Measurements from ENCODE around the gene ATP9B.
"Not testable (repeated sequence)": the region's sequence is repeated elsewhere in the genome, so short reads cannot be mapped to it uniquely, and the experiment has no call there.

Gene ATP9B

DNA sequence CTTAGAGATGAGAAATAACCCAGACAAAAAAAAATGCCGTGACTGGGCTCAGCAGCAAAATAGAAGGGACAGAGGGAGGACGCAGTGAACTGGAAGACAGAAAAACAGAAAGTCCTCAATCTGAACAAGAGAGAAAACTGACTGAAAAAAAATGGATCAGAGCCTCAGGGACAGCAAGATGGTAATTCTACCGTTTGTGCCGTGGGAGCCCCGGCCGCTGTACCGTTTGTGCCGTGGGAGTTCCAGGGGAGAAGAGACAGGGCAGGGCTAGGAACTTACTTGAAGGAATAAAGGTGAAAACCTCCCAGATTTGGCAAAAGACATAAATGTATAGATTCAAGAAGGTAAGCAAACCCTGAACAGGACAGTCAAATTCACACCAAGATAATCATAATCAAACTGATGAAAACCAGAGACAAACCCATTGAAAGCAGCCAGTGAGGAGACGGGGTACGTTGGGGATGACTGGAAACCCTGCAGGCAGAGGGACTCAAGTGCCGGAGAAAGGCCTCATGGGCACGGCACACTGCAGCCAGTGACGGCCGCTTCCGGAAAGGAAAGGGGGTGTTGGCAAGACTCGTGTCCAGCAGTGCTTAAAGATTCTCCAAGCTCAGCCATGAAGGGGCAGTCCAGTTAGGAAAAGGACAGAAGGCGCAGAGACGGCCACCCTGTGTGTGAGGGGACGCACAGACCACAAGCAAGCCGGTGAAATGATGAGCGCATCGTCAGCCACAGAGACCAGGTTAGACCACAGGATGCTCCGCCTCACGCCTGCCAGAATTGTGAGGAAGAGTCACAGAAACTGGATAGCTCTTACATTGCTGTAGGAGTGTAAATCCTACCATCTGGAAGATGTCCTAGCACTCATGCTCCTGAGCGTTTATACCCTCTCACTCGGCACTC lies 286.5 kb downstream of the ATP9B start:
- DNase-seq (ENCODE audit: low read depth in 2 of 2), result no peak

- no peak for DNase-seq (ENCODE audit: low read depth in 2 of 2)
Observed at GRCh38 chr18:79356435-79356834, 287.2 kb downstream of the ATP9B start.

DNA sequence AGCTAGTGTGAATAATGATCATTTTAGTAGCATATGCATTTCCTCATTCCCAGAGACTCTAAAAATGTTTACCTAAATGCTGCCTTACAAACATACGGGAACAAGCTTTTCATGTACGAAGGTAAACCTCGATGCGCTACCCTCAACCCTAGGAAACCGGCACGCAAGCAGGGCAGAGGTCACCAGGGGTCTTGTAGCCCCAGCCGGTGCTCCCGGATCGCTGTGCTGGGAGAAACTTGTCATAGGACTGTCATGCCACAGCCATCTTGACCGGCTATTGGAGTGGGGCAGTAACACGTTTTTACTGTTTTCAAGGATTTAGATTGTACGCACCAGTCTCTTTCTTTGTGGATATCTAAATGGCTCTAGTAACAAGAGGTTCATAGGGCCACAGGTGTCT lies 291.7 kb downstream of the ATP9B start:
- DNase-seq (ENCODE audit: low read depth in 2 of 2), result no peak

GRCh38 chr18:79361766-79362522 lies 292.8 kb downstream of the ATP9B start:
- no peak for DNase-seq (ENCODE audit: low read depth in 2 of 2)

DNA sequence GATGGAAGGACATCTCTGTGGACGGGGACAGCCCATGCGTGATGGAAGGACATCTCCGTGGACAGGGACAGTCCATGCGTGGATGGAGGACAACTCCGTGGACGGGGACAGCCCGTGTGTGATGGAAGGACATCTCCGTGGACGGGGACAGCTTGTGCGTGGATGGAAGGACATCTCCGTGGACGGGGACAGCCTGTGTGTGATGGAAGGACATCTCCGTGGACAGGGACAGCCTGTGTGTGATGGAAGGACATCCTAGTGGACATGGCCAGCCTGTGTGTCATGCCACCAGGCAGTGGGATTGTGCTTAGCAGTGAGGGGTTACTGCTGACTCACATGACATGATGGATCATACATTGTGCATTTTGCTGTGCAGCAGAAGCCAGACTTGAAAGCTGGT lies 296.5 kb downstream of the ATP9B start:
- no peak for DNase-seq (ENCODE audit: low read depth in 2 of 2)

GRCh38 chr18:79366177-79367094 lies 297.2 kb downstream of the ATP9B start:
- DNase-seq (ENCODE audit: low read depth in 2 of 2), result peak; percentile 94 to 95

DNA sequence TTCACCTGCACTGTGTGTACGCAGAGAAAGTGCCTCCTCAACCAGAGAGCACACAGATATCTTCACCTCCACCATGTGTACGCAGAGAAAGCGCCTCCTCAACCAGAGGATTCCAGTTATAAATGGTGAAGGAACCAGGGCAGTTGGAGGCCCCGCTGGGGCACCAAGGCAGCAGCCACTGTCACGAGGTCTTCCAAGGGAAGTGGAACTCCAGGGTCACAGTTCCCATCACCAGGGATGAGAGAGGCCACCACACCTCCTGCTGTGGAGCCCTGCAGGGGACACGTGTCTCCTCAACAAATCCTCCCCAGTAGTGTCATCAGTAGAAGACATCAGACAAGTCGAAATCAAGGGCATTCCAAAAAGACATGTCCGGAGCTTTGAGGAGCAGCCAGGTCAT lies 298.3 kb downstream of the ATP9B start:
- no peak for DNase-seq (ENCODE audit: low read depth in 2 of 2)

GRCh38 chr18:79367989-79368388 lies 298.8 kb downstream of the ATP9B start:
- DNase-seq (ENCODE audit: low read depth in 2 of 2), result no peak

DNA sequence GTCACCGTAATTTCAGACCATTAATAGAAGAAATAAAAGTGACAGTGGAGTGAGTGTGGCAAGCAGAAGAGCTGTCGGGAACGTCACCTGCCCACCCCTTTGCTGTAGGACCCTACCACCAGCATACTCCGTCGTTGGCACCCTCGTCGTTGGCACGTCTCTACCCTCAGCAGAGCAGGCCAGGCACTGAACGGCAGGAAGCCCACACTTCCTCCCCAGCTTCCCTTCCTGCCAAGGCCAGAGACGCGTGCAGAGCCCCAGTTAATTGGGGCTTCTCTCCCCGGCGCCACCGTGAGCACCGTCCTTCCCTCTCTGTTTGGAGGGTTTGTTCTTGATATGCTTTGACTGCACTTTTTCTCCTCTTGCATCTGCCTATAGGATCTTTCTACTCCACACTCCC lies 299.5 kb downstream of the ATP9B start:
- no peak for DNase-seq (ENCODE audit: low read depth in 2 of 2)

GRCh38 chr18:79371561-79372121 lies 302.4 kb downstream of the ATP9B start:
- DNase-seq (ENCODE audit: low read depth in 2 of 2), result no peak

DNA sequence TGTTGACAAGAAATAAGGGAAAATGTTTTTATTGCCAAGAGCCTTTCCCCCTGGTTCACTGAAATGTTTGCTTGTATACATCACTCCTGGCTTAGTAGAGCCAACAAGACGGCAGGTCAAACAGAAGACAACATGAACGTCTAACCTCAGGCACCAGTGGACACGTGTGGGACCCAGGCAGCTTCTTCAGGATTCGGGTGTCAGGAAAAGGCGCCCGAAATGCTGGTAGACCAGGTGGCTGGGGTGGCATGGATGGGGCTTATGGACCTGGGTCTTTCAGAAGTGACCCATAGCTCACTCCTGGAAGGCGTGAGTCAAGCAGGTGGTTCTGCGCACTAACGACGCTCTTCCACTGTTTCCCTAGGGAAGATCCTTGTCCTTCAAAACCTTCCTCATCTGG lies 303.3 kb downstream of the ATP9B start:
- no peak for DNase-seq (ENCODE audit: low read depth in 2 of 2)

GRCh38 chr18:79372991-79373390 lies 303.8 kb downstream of the ATP9B start:
- DNase-seq (ENCODE audit: low read depth in 2 of 2), result no peak

GRCh38 chr18:79373736-79374135 lies 304.5 kb downstream of the ATP9B start:
- DNase-seq (ENCODE audit: low read depth in 2 of 2), result no peak

DNA sequence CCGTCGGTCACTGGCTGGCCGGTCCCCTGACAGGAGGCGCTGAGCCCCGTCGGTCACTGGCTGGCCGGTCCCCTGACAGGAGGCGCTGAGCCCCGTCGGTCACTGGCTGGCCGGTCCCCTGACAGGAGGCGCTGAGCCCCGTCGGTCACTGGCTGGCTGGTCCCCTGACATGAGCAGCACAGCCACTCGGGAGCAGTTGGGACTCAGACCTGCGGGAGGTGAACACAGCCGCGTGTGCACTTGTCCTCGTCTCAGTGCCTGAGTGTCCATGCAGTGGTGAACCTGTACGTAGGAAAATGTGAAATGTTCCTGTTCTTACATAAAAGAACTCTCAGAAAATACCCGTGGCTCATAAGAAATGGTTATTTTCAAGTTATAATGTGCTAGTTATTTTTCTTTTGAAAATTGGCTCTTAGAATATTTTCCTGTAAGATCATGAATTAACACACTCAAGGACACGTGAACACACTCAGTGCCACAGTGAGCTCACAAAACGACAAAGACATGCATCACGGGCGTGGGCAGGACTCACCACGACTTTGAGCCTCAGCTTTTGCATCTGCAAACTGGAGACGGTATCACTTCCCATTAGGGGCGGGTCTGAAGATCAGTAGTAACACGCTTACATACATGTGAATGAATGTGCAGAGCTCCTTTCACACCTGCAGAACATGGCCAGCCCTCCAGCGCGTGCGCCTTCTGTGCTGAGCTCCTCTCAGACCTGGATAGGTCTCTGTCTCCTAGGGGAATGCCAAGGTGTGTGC lies 305.4 kb downstream of the ATP9B start:
- DNase-seq (ENCODE audit: low read depth in 2 of 2), result no peak

- no peak for DNase-seq (ENCODE audit: low read depth in 2 of 2)
Observed at GRCh38 chr18:79375441-79376154, 306.4 kb downstream of the ATP9B start.

DNA sequence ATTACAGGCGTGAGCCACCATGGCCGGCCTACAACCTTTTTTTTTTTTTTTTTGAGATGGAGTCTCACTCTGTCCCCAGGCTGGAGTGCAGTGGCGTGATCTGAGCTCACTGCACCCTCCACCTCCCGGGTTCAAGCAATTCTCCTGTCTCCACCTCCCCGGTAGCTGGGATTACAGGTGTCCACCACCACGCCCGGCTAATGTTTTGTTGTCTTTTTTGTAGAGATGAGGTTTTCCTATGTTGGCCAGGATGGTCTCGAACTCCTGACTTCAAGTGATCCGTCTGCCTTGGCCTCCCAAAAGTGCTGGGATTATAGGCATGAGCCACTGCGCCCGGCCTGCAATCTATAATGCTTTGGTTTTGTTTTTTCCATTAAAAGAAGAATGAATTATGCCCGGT lies 307.5 kb downstream of the ATP9B start:
- DNase-seq (ENCODE audit: low read depth in 2 of 2), result not testable (repeated sequence)

GRCh38 chr18:79377187-79377891 lies 308.1 kb downstream of the ATP9B start:
- DNase-seq (ENCODE audit: low read depth in 2 of 2), result no peak

DNA sequence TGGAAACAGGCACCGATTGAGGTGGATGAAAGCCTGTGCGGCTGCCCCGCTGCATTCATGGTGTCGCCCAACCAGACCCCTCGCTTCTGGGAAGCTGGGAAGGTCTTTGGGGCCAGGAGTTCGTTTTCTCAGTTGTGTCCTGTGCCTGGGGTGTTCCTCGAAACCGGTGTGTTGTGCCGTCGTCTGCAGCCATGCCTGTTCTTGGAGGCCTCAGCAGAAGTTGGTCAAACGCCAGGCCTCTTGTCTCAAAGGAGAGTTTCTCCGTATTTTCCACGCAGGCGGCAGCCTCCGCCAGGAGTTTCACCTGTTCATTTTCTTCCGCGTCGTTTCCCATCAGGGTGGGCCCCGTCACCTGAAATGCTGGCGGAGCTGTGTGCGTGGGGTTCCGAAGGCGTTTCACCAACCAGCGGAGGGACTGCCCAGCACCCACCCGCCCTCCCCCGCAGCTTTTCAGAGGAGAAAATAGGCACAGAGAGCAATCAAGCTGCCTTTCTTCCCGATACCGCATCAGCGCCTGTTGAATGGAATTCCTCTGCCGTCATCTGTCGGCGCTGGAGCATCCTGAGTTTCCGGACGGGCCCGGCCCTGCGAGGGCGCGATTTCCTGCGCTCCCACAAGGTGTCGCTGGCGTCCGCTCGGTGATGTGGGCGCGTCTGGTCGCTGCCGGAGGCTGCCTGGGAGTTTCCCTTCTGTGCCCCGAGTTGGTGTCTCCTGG lies 309.5 kb downstream of the ATP9B start:
- peak in 1 of 2 experiments; percentile 35 for DNase-seq (ENCODE audit: low read depth in 2 of 2)

Measured in fibroblast of skin of left quadriceps (primary cell).